Gastrocnemius medialis (tissue), 4 donors: Measurements from ENCODE around the gene DAPP1. TPM values are rescaled to one million over a fixed set of nuclear protein-coding genes. Genes with fewer than 3 reads are reported as not detected.
"Not testable (repeated sequence)": the region's sequence is repeated elsewhere in the genome, so short reads cannot be mapped to it uniquely, and the experiment has no call there.

Experiments used
- ATAC-seq, 2 donors: fragments of 150-250 bp; one replicate each; pipeline ENCODE4 v1.9.1; 2016
- DNase-seq, 2 donors: peaks; one replicate each; pipeline ENCODE4 v3.0.0-alpha.2; 2019
- H3K27ac ChIP-seq, 4 donors: fragments of 200-600 bp; sonication (generic); 1 replicate in 1 of 4; 2 replicates in 3 of 4; pipeline ENCODE4 v1.5.1; 2016 to 2018; ENCODE audit warnings: mild to moderate bottlenecking in 2 of 4, moderate library complexity in 1 of 4
- H3K27me3 ChIP-seq, 3 donors: fragments of 200-600 bp; sonication (generic) in 2 of 3; 1 replicate in 1 of 3; 2 replicates in 2 of 3; pipeline versions ENCODE4 v1.5.1 to v1.6.0; 2016 to 2019; ENCODE audit warnings: mild to moderate bottlenecking in 1 of 3, moderate library complexity in 1 of 3
- H3K36me3 ChIP-seq, 2 donors: fragments of 200-600 bp; sonication (generic) in 1 of 2; one replicate each; pipeline ENCODE4 v1.5.1; 2017 to 2018
- H3K4me1 ChIP-seq, 2 donors: fragments of 200-600 bp; sonication (generic) in 1 of 2; one replicate each; pipeline ENCODE4 v1.5.1; 2016 to 2017; ENCODE audit warnings: mild to moderate bottlenecking in 2 of 2
- H3K4me3 ChIP-seq, 4 donors: fragments of 200-600 bp; sonication (generic) in 3 of 4; 1 replicate in 1 of 4; 2 replicates in 3 of 4; pipeline ENCODE4 v1.5.1; 2016 to 2019; ENCODE audit warnings: mild to moderate bottlenecking in 2 of 4
- H3K9me3 ChIP-seq, 3 donors: fragments of 200-600 bp; sonication (generic) in 2 of 3; 1 replicate in 1 of 3; 2 replicates in 2 of 3; pipeline ENCODE4 v1.5.1; 2016 to 2019
- CTCF ChIP-seq, 5 experiments: fragments of 450-650 bp in 3 of 5; fragments of 200-600 bp in 2 of 5; sonication (generic) in 2 of 5; IDR thresholded peaks in 4 of 5; conservative IDR thresholded peaks in 1 of 5; 1 replicate in 4 of 5; 2 replicates in 1 of 5; pipeline ENCODE4 v1.5.1; 2016 to 2019; ENCODE audit warnings: antibody characterized with exemption in 5 of 5, mild to moderate bottlenecking in 3 of 5, moderate library complexity in 3 of 5
- POLR2A ChIP-seq, 2 donors: fragments of 450-650 bp; IDR thresholded peaks; one replicate each; pipeline ENCODE4 v1.6.1; 2017; ENCODE audit warnings: antibody characterized with exemption in 2 of 2, mild to moderate bottlenecking in 2 of 2, moderate library complexity in 2 of 2
- in situ Hi-C, 4 donors: fragments of 200-750 bp; cut with MboI; loops; one replicate each; pipeline versions ENCODE4 v1.15.0 to v1.8.0; 2017; ENCODE audit warnings: low sequenced_read_pairs in 4 of 4
- intact Hi-C: fragments of 100-400 bp; cut with DNase I; formaldehyde crosslinking; loops from one replicate; pipeline ENCODE4 v1.15.1; 2023; ENCODE audit warnings: low total_unique reads
- total RNA-seq, 4 donors: library from RNA; depleted of rRNA; stranded (reverse); fragments of >200 nt; gene quantifications; one replicate each; pipeline versions ENCODE4 v1.1.0 to v1.2.3, GENCODE V29; 2016

The DAPP1 gene
- total RNA-seq, 4 donors from 2014 or later: 0.15 to 1.3 (median 0.72) TPM

GRCh38 chr4:99827454-99827853 is 10.8 kb downstream of the DAPP1 start:
- H3K4me3 ChIP-seq: no peak overlapping the region
- in situ Hi-C loops: no loop called here
- intact Hi-C loops: no loop called here
- ATAC-seq (no peak), DNase-seq (no peak)
- H3K9me3 ChIP-seq: no peaks in the 10 kb centered on the region
- H3K27ac ChIP-seq: no peak overlapping the region
- TF ChIP-seq CTCF (IDR thresholded peaks at IDR 0.05 in 4 of 5, conservative IDR thresholded peaks at IDR 0.05 in 1 of 5): no peak
- no peak for TF ChIP-seq POLR2A (IDR thresholded peaks at IDR 0.05)
- no peaks in the 10 kb centered on the region for H3K36me3 ChIP-seq
- no peaks in the 10 kb centered on the region for H3K27me3 ChIP-seq
- no peaks in the 10 kb centered on the region for H3K4me1 ChIP-seq

GRCh38 chr4:99827857-99828256 is 11.2 kb downstream of the DAPP1 start:
- DNase-seq (no peak), ATAC-seq (no peak)
- TF ChIP-seq CTCF (IDR thresholded peaks at IDR 0.05 in 4 of 5, conservative IDR thresholded peaks at IDR 0.05 in 1 of 5) (no peak), POLR2A (IDR thresholded peaks at IDR 0.05) (no peak)
- H3K4me3 ChIP-seq: no peak overlapping the region
- in situ Hi-C loops (no loop called here), intact Hi-C loops (no loop called here)
- H3K9me3 ChIP-seq: no peaks in the 10 kb centered on the region
- H3K4me1 ChIP-seq: no peaks in the 10 kb centered on the region
- no peaks in the 10 kb centered on the region for H3K27me3 ChIP-seq
- H3K27ac ChIP-seq: no peak overlapping the region
- no peaks in the 10 kb centered on the region for H3K36me3 ChIP-seq

- in situ Hi-C loops: no loop called here
- DNase-seq (no peak), ATAC-seq (no peak)
These were observed 11.8 kb downstream of the DAPP1 start for GRCh38 chr4:99828477-99828876.

GRCh38 chr4:99830051-99830450 is 13.4 kb downstream of the DAPP1 start:
- not testable (repeated sequence) for ATAC-seq

More at GRCh38 chr4:99828477-99828876, 11.8 kb downstream of the DAPP1 start:
- no peaks in the 10 kb centered on the region for H3K36me3 ChIP-seq
- no peaks in the 10 kb centered on the region for H3K27me3 ChIP-seq
- no peaks in the 10 kb centered on the region for H3K4me1 ChIP-seq
- H3K9me3 ChIP-seq: no peaks in the 10 kb centered on the region
- TF ChIP-seq POLR2A (IDR thresholded peaks at IDR 0.05) (no peak), CTCF (IDR thresholded peaks at IDR 0.05 in 4 of 5, conservative IDR thresholded peaks at IDR 0.05 in 1 of 5) (no peak)
- no peak overlapping the region for H3K27ac ChIP-seq
- H3K4me3 ChIP-seq: no peak overlapping the region
- intact Hi-C loops: no loop called here

GRCh38 chr4:99832321-99832720 is 15.7 kb downstream of the DAPP1 start:
- no peaks in the 10 kb centered on the region for H3K36me3 ChIP-seq
- H3K4me1 ChIP-seq: no peaks in the 10 kb centered on the region
- no peaks in the 10 kb centered on the region for H3K27me3 ChIP-seq
- intact Hi-C loops (no loop called here), in situ Hi-C loops (no loop called here)
- no peak overlapping the region for H3K4me3 ChIP-seq
- TF ChIP-seq POLR2A (IDR thresholded peaks at IDR 0.05) (no peak), CTCF (IDR thresholded peaks at IDR 0.05 in 4 of 5, conservative IDR thresholded peaks at IDR 0.05 in 1 of 5) (no peak)
- H3K27ac ChIP-seq: no peak overlapping the region
- H3K9me3 ChIP-seq: no peaks in the 10 kb centered on the region
- DNase-seq (no peak), ATAC-seq (no peak)

More at GRCh38 chr4:99830051-99830450, 13.4 kb downstream of the DAPP1 start:
- intact Hi-C loops, H3K27ac ChIP-seq, H3K36me3 ChIP-seq, DNase-seq, H3K27me3 ChIP-seq, in situ Hi-C loops, H3K9me3 ChIP-seq, H3K4me3 ChIP-seq, H3K4me1 ChIP-seq: not testable (repeated sequence)
